Measurements from ENCODE around the gene LEMD1. TPM values are rescaled to one million over a fixed set of nuclear protein-coding genes. Genes with fewer than 3 reads are reported as not detected.

The LEMD1 gene
- total RNA-seq, 2 experiments from 2014 or later: not detected

GRCh38 chr1:205377355-205377754, 44.5 kb downstream of the LEMD1 start:
- Histone ChIP-seq H3K9me3 (ENCODE audit: control insufficient read depth in 1 of 2, insufficient read depth in 1 of 2, low read length in 2 of 2) (no peaks in the 10 kb centered on the region), H3K27ac (ENCODE audit: low read depth in 1 of 2, low read length in 2 of 2) (no peak overlapping the region), H3K4me1 (ENCODE audit: insufficient read depth, low read length) (peaks cover 15% of the 10 kb centered on the region), H3K36me3 (ENCODE audit: insufficient read depth, low read length) (no peaks in the 10 kb centered on the region), H3K4me3 (ENCODE audit: low read length) (no peak overlapping the region), H3K27me3 (ENCODE audit: control insufficient read depth in 1 of 2, insufficient read depth in 2 of 2, low read length in 2 of 2) (peaks cover 0 to 15% of the 10 kb centered on the region in 2 experiments)
- no peak for TF ChIP-seq CTCF (IDR thresholded peaks at IDR 0.05)
- peaks cover 21% of the 10 kb centered on the region for H3K4me1 Mint-ChIP-seq (ENCODE audit: low read depth)
- ATAC-seq (ENCODE audit: poor library complexity): no peak
- CTCF ChIA-PET: no interaction called here
- peaks cover 37% of the 10 kb centered on the region for H3K27me3 Mint-ChIP-seq
- intact Hi-C loops (cut with DNase I, micrococcal nuclease): no loop called here
- H3K27ac Mint-ChIP-seq: no peak overlapping the region
- no peaks in the 10 kb centered on the region for H3K9me3 Mint-ChIP-seq
- H3K4me3 Mint-ChIP-seq: no peak overlapping the region
- POLR2A ChIA-PET: no interaction called here
- no peaks in the 10 kb centered on the region for H3K36me3 Mint-ChIP-seq (ENCODE audit: low read depth)
- DNase-seq: no peak

GRCh38 chr1:205376739-205377138, 45.1 kb downstream of the LEMD1 start:
- Histone ChIP-seq H3K27ac (ENCODE audit: low read depth in 1 of 2, low read length in 2 of 2) (no peak overlapping the region), H3K27me3 (ENCODE audit: control insufficient read depth in 1 of 2, insufficient read depth in 2 of 2, low read length in 2 of 2) (peaks cover 0 to 15% of the 10 kb centered on the region in 2 experiments), H3K4me3 (ENCODE audit: low read length) (no peak overlapping the region), H3K4me1 (ENCODE audit: insufficient read depth, low read length) (peaks cover 15% of the 10 kb centered on the region), H3K36me3 (ENCODE audit: insufficient read depth, low read length) (no peaks in the 10 kb centered on the region), H3K9me3 (ENCODE audit: control insufficient read depth in 1 of 2, insufficient read depth in 1 of 2, low read length in 2 of 2) (no peaks in the 10 kb centered on the region)
- DNase-seq: no peak
- CTCF ChIA-PET: interaction anchor here (1.2 kb wide), 1 partner anchor 10 kb away, joined by 3 read pairs; no protein-coding TSS in a partner anchor
- no peak for ATAC-seq (ENCODE audit: poor library complexity)
- intact Hi-C loops (cut with DNase I, micrococcal nuclease): no loop called here
- Mint-ChIP-seq H3K9me3 (no peaks in the 10 kb centered on the region), H3K36me3 (ENCODE audit: low read depth) (no peaks in the 10 kb centered on the region), H3K4me1 (ENCODE audit: low read depth) (peaks cover 21% of the 10 kb centered on the region), H3K27ac (no peak overlapping the region), H3K27me3 (peaks cover 40% of the 10 kb centered on the region), H3K4me3 (no peak overlapping the region)
- TF ChIP-seq CTCF (IDR thresholded peaks at IDR 0.05): no peak
- POLR2A ChIA-PET: no interaction called here

GRCh38 chr1:205375835-205376545, 45.9 kb downstream of the LEMD1 start:
- Mint-ChIP-seq H3K36me3 (ENCODE audit: low read depth) (no peaks in the 10 kb centered on the region), H3K4me3 (no peak overlapping the region), H3K9me3 (no peaks in the 10 kb centered on the region), H3K4me1 (ENCODE audit: low read depth) (peaks cover 21% of the 10 kb centered on the region), H3K27me3 (peaks cover 39% of the 10 kb centered on the region), H3K27ac (no peak overlapping the region)
- no peaks in the 10 kb centered on the region for H3K9me3 ChIP-seq (ENCODE audit: control insufficient read depth in 1 of 2, insufficient read depth in 1 of 2, low read length in 2 of 2)
- ATAC-seq (ENCODE audit: poor library complexity): no peak
- no peak overlapping the region for H3K4me3 ChIP-seq (ENCODE audit: low read length)
- TF ChIP-seq CTCF (IDR thresholded peaks at IDR 0.05): no peak
- intact Hi-C loops (cut with DNase I, micrococcal nuclease): no loop called here
- DNase-seq: no peak
- H3K4me1 ChIP-seq (ENCODE audit: insufficient read depth, low read length): peaks cover 15% of the 10 kb centered on the region
- no peak overlapping the region for H3K27ac ChIP-seq (ENCODE audit: low read depth in 1 of 2, low read length in 2 of 2)
- POLR2A ChIA-PET: no interaction called here
- peaks cover 0 to 15% of the 10 kb centered on the region in 2 experiments for H3K27me3 ChIP-seq (ENCODE audit: control insufficient read depth in 1 of 2, insufficient read depth in 2 of 2, low read length in 2 of 2)
- CTCF ChIA-PET: interaction anchor here (1.2 kb wide), 1 partner anchor 11 kb away, joined by 3 read pairs; no protein-coding TSS in a partner anchor
- no peaks in the 10 kb centered on the region for H3K36me3 ChIP-seq (ENCODE audit: insufficient read depth, low read length)

Measured in CD4-positive, alpha-beta T cell (primary cell).